A673 (cell line): ENCODE data around the gene RNPEPL1. TPM values are rescaled to one million over a fixed set of nuclear protein-coding genes. Genes with fewer than 3 reads are reported as not detected.

Experiments
- BruUV-seq: library from RNA; stranded (reverse); fragments of 400-500 nt; replicated peaks from 2 replicates; lab custom pipeline; 2021; lab: Mats Ljungman, UMichigan
- CTCF ChIA-PET: fragments of 300-600 bp; sonication (Branson Sonifier 250); formaldehyde crosslinking; loops from one replicate; lab custom pipeline; 2022; ENCODE audit warnings: antibody characterized with exemption; lab: Charles Lee
- POLR2A ChIA-PET: fragments of 300-600 bp; sonication (Branson Sonifier 250); formaldehyde crosslinking; loops from one replicate; lab custom pipeline; 2022; ENCODE audit warnings: antibody characterized with exemption; ENCODE audit not compliant: low non-redundant PET; lab: Charles Lee
- DNase-seq: peaks from one replicate; pipeline ENCODE4 v3.0.0-alpha.2; 2015; ENCODE audit warnings: low spot score
- H3K27ac ChIP-seq: fragments of 200-600 bp; sonication (generic); 2 replicates; pipeline ENCODE4 v1.5.1; 2016; ENCODE audit warnings: mixed run types, low read depth, mild to moderate bottlenecking, mixed read lengths, antibody characterized with exemption, low read length; ENCODE audit not compliant: poor library complexity, severe bottlenecking
- H3K27me3 ChIP-seq: fragments of 200-600 bp; sonication (generic); replicated peaks from 2 replicates; pipeline ENCODE4 v1.6.1; 2017; ENCODE audit warnings: mixed run types, low read depth, mild to moderate bottlenecking, mixed read lengths, antibody characterized with exemption, low read length; ENCODE audit not compliant: insufficient read depth, poor library complexity
- H3K36me3 ChIP-seq: fragments of 200-600 bp; sonication (generic); 2 replicates; pipeline ENCODE4 v1.6.1; 2016; ENCODE audit warnings: mixed run types, mild to moderate bottlenecking, mixed read lengths, antibody characterized with exemption, low read length; ENCODE audit not compliant: insufficient read depth, poor library complexity, severe bottlenecking
- H3K4me1 ChIP-seq: fragments of 200-600 bp; sonication (generic); 2 replicates; pipeline ENCODE4 v1.6.1; 2017; ENCODE audit warnings: mixed run types, mild to moderate bottlenecking, mixed read lengths, antibody characterized with exemption, low read length; ENCODE audit not compliant: insufficient read depth, poor library complexity, severe bottlenecking
- H3K4me3 ChIP-seq: fragments of 200-600 bp; sonication (generic); 2 replicates; pipeline ENCODE4 v1.5.1; 2016; ENCODE audit warnings: low read depth, mixed run types, mild to moderate bottlenecking, mixed read lengths, low read length; ENCODE audit not compliant: poor library complexity, severe bottlenecking
- H3K9me3 ChIP-seq: fragments of 200-600 bp; sonication (generic); 2 replicates; pipeline ENCODE4 v1.6.1; 2016; ENCODE audit warnings: mixed run types, low read depth, mild to moderate bottlenecking, mixed read lengths, antibody characterized with exemption, low read length; ENCODE audit not compliant: poor library complexity, severe bottlenecking
- EZH2 ChIP-seq: fragments of 200-600 bp; sonication (generic); IDR thresholded peaks from 2 replicates; pipeline ENCODE4 v1.6.1; 2017; ENCODE audit warnings: borderline replicate concordance, low read depth, mild to moderate bottlenecking, mixed read lengths, antibody characterized with exemption, low read length; ENCODE audit not compliant: poor library complexity, severe bottlenecking
- intact Hi-C: fragments of 100-400 bp; cut with micrococcal nuclease; formaldehyde crosslinking; loops from one replicate; pipeline ENCODE4 v1.10.0; 2022; ENCODE audit not compliant: unreplicated experiment
- total RNA-seq: library from RNA; stranded (reverse); gene quantifications from 2 replicates; pipeline ENCODE4 v1.2.3, GENCODE V29; 2021
- TF ChIP-seq, protein P1 (sequence below): fragments of 300-800, 200-600 bp; sonication (generic); conservative IDR thresholded peaks from 2 replicates; pipeline ENCODE4 v1.5.1; 2017; ENCODE audit warnings: low read depth, mild to moderate bottlenecking, antibody characterized with exemption, low read length, moderate library complexity, mixed read lengths

RNPEPL1 gene
- total RNA-seq, 1 experiment from 2014 or later, result 26.5 TPM

DNA sequence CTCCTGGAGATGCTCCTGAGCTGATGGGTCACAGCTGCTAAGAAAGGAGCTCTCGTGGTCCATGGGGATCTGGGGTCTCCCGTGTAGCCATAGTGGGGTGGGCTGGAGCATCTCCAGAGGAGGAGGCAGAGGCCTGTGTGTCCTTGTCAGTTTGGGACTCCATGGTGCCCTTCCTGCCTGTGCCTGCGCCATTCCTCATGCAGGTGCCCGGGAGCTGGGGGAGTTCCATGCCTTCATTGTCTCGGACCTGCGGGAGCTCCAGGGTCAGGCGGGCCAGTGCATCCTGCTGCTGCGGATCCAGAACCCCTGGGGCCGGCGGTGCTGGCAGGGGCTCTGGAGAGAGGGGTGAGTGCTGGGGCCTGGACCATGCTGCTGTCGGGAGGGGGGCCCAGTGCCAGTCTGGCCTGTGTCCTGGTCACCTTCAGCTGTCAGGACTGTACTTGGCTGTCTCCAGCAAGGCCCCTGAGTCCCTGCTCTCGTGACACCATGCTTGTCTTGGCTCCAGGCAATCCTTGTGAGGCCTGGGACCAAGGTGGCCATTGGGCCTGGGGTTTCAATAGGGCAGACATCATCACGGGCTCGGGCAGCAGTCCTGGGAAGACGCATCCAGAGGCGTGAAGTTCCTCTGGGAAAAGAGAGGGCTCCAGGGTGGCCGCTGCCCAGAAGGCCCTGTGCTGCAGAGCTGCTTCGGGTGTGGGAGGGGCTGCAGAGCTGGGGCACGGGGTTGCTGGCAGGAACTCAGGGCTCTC is 25.6 kb downstream of the RNPEPL1 start:
- H3K36me3 ChIP-seq, result peaks cover 14% of the 10 kb centered on the region

DNA sequence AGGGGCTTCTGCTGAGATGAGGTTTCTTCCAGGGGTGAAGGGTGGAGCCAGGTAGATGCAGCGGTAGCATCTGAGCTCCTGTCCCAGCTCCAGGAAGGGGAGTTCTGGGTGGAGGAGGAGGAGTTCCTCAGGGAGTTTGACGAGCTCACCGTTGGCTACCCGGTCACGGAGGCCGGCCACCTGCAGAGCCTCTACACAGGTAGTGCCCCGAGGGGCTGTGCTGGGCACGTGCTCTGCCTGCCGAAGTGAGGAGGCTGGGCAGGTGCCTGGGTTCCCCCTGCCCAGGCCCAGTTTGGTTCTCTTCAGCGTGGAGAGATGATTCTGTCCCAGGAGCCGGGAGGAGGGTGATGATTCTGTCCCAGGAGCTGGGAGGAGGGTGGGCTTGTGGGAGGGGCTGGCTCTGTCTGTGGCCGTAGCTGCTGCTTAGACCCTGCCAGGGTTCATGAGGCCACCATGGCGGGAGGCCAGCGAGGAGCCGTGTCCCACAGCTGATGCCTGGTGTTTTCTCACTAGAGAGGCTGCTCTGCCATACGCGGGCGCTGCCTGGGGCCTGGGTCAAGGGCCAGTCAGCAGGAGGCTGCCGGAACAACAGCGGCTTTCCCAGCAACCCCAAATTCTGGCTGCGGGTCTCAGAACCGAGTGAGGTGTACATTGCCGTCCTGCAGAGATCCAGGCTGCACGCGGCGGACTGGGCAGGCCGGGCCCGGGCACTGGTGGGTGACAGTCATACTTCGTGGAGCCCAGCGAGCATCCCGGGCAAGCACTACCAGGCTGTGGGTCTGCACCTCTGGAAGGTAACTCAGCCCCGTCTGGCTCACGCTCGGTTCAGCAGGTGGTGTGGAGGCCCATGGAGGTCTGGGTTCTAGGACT is 26.5 kb downstream of the RNPEPL1 start:
- TF ChIP-seq, protein P1, sequence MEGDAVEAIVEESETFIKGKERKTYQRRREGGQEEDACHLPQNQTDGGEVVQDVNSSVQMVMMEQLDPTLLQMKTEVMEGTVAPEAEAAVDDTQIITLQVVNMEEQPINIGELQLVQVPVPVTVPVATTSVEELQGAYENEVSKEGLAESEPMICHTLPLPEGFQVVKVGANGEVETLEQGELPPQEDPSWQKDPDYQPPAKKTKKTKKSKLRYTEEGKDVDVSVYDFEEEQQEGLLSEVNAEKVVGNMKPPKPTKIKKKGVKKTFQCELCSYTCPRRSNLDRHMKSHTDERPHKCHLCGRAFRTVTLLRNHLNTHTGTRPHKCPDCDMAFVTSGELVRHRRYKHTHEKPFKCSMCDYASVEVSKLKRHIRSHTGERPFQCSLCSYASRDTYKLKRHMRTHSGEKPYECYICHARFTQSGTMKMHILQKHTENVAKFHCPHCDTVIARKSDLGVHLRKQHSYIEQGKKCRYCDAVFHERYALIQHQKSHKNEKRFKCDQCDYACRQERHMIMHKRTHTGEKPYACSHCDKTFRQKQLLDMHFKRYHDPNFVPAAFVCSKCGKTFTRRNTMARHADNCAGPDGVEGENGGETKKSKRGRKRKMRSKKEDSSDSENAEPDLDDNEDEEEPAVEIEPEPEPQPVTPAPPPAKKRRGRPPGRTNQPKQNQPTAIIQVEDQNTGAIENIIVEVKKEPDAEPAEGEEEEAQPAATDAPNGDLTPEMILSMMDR, result no peak
- no peak for TF ChIP-seq EZH2
- ChIA-PET CTCF (no interaction called here), POLR2A (no interaction called here)
- Histone ChIP-seq H3K27me3 (no peaks in the 10 kb centered on the region), H3K9me3 (no peaks in the 10 kb centered on the region), H3K4me3 (no peak overlapping the region), H3K4me1 (no peaks in the 10 kb centered on the region), H3K36me3 (peaks cover 14% of the 10 kb centered on the region), H3K27ac (no peak overlapping the region)
- intact Hi-C loops, result no loop called here
- no TSS peak for BruUV-seq
- no peak for DNase-seq

More for the DNA sequence above, 25.6 kb downstream of the RNPEPL1 start:
- no peak for DNase-seq
- ChIA-PET POLR2A (no interaction called here), CTCF (no interaction called here)
- no peak overlapping the region for H3K27ac ChIP-seq
- H3K4me3 ChIP-seq, result no peak overlapping the region
- H3K4me1 ChIP-seq, result peaks cover 8% of the 10 kb centered on the region
- TF ChIP-seq EZH2, result no peak
- TF ChIP-seq, protein P1, result no peak
- BruUV-seq, result no TSS peak
- H3K27me3 ChIP-seq, result no peaks in the 10 kb centered on the region
- H3K9me3 ChIP-seq, result no peaks in the 10 kb centered on the region
- intact Hi-C loops, result no loop called here

DNA sequence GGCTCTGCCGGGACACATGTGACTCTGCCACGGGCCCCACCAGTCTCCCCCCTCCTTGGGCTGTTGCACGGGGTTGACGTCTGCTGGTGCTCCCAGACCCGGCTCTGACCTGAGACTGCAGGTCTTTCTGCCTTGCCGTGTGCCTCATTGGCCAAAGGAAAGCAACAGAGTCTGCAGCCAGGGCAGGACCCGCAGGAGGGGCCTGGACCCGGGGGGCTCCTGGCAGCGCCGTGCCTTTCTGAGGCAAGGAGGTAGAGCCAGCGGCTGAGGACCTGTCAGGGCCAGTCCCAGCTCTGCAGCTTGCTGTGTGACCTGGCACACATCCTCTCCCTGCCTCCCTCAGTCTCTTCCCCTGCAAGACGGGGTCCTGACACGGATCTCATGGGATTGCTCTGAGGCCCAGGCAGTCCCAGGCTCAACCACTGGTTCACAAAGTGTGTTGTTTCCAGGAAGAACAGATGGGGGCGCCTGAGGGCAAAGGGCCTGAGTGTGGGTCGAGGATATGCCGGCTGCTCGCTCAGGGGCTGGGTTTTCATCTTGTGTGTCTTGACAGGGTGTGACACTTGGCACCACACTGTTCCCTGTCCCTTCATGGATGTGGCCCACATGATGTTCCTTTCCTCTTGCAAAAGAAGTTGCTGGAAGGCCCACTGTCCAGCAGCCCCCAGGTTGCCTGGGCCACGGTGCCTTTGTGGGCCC is 27.2 kb downstream of the RNPEPL1 start:
- intact Hi-C loops, result no loop called here
- POLR2A ChIA-PET, result no interaction called here
- no peak overlapping the region for H3K27ac ChIP-seq
- peak; percentile 30 for DNase-seq
- TF ChIP-seq, protein P1, result peak; percentile 41
- no peak for TF ChIP-seq EZH2
- H3K27me3 ChIP-seq, result no peaks in the 10 kb centered on the region
- H3K36me3 ChIP-seq, result peaks cover 14% of the 10 kb centered on the region
- H3K4me1 ChIP-seq, result no peaks in the 10 kb centered on the region
- CTCF ChIA-PET, result no interaction called here
- BruUV-seq, result no TSS peak
- no peak overlapping the region for H3K4me3 ChIP-seq
- H3K9me3 ChIP-seq, result no peaks in the 10 kb centered on the region
